Measurements from ENCODE around the gene TRIM22.

The TRIM22 gene

GRCh38 chr11:5737670-5738392, 48.2 kb downstream of the TRIM22 start:
- DNase-seq (ENCODE audit: extremely low read depth in 1 of 2, low read depth in 1 of 2), result no peak

GRCh38 chr11:5738431-5738830, 48.8 kb downstream of the TRIM22 start:
- no peak for DNase-seq (ENCODE audit: extremely low read depth in 1 of 2, low read depth in 1 of 2)

- no peak for DNase-seq (ENCODE audit: extremely low read depth in 1 of 2, low read depth in 1 of 2)
Observed at GRCh38 chr11:5746614-5747013, 57.0 kb downstream of the TRIM22 start.

GRCh38 chr11:5749836-5750235, 60.2 kb downstream of the TRIM22 start:
- DNase-seq (ENCODE audit: extremely low read depth in 1 of 2, low read depth in 1 of 2), result no peak

- no peak for DNase-seq (ENCODE audit: extremely low read depth in 1 of 2, low read depth in 1 of 2)
Observed at GRCh38 chr11:5753943-5754342, 64.4 kb downstream of the TRIM22 start, which contains the start of gene OR52N4. Gene OR52N4, plus strand, starts transcription at chr11:5754243. Its CDS starts 498 bp downstream, at chr11:5754741.

Measured in stimulated activated CD8-positive, alpha-beta memory T cell treated with anti-CD3 and anti-CD28 coated beads, Interleukin-7, amount 100 ng/mL, for 48 hours (primary cell).